Caco-2 (cell line): ENCODE results near the gene DUSP6. TPM values are rescaled to one million over a fixed set of nuclear protein-coding genes. Genes with fewer than 3 reads are reported as not detected.

Experiments used
- BruUV-seq: library from RNA; stranded (reverse); fragments of 400-500 nt; replicated peaks from 2 replicates; lab custom pipeline; 2021; lab: Mats Ljungman, UMichigan
- CTCF ChIA-PET: fragments of 300-600 bp; sonication (Branson Sonifier 250); formaldehyde crosslinking; loops from one replicate; lab custom pipeline; 2022; ENCODE audit warnings: antibody characterized with exemption; lab: Charles Lee
- POLR2A ChIA-PET: fragments of 300-600 bp; sonication (Branson Sonifier 250); formaldehyde crosslinking; loops from one replicate; lab custom pipeline; 2022; ENCODE audit warnings: antibody characterized with exemption; lab: Charles Lee
- DNase-seq, 2 experiments: peaks; one replicate each; pipeline versions ENCODE4 v3.0.0 to v3.0.0-alpha.2; 2020 to 2022
- H3K27me3 ChIP-seq: replicated peaks from 2 replicates; pipeline ENCODE4 v1.6.0; 2011; ENCODE audit warnings: low read length; ENCODE audit not compliant: control insufficient read depth, insufficient read depth
- H3K36me3 ChIP-seq: 2 replicates; pipeline ENCODE4 v1.5.1; 2011; ENCODE audit warnings: low read length; ENCODE audit not compliant: control insufficient read depth, insufficient read depth
- H3K4me1 ChIP-seq: fragments of 250-450 bp; sonication (Bioruptor Pico); 2 replicates; pipeline ENCODE4 v1.5.1; 2020; ENCODE audit warnings: mild to moderate bottlenecking
- H3K4me3 ChIP-seq: 2 replicates; pipeline ENCODE4 v1.5.1; 2011; ENCODE audit warnings: low read depth, mild to moderate bottlenecking, control low read depth, low read length
- H3K9me3 ChIP-seq: fragments of 250-450 bp; sonication (Bioruptor Pico); 2 replicates; pipeline ENCODE4 v1.5.1; 2020; ENCODE audit warnings: mild to moderate bottlenecking, moderate library complexity
- H3K27ac Mint-ChIP-seq: one replicate; pipeline ENCODE4 v1.8.0; 2022; ENCODE audit warnings: mixed read lengths; ENCODE audit not compliant: unreplicated experiment
- H3K27me3 Mint-ChIP-seq: one replicate; pipeline ENCODE4 v1.8.0; 2022; ENCODE audit warnings: mixed read lengths; ENCODE audit not compliant: insufficient read depth, unreplicated experiment
- H3K36me3 Mint-ChIP-seq: one replicate; pipeline ENCODE4 v1.8.0; 2022; ENCODE audit warnings: mild to moderate bottlenecking, mixed read lengths; ENCODE audit not compliant: insufficient read depth, unreplicated experiment
- H3K4me1 Mint-ChIP-seq: one replicate; pipeline ENCODE4 v1.8.0; 2022; ENCODE audit warnings: low read depth, mixed read lengths; ENCODE audit not compliant: unreplicated experiment
- H3K4me3 Mint-ChIP-seq: one replicate; pipeline ENCODE4 v1.8.0; 2022; ENCODE audit warnings: mild to moderate bottlenecking, moderate library complexity, mixed read lengths; ENCODE audit not compliant: unreplicated experiment
- H3K9me3 Mint-ChIP-seq: one replicate; pipeline ENCODE4 v1.8.0; 2022; ENCODE audit warnings: mixed read lengths; ENCODE audit not compliant: unreplicated experiment
- CTCF ChIP-seq, 2 experiments: fragments of 200-600 bp in 1 of 2; IDR thresholded peaks; 1 replicate in 1 of 2; 2 replicates in 1 of 2; pipeline versions ENCODE4 v1.5.1 to v1.8.0; 2011 to 2022; ENCODE audit warnings: antibody characterized with exemption in 1 of 2, control low read depth in 1 of 2, inconsistent platforms in 1 of 2, low read depth in 1 of 2, low read length in 1 of 2, mild to moderate bottlenecking in 1 of 2, moderate library complexity in 1 of 2; ENCODE audit not compliant: insufficient read depth in 1 of 2, severe bottlenecking in 1 of 2, unreplicated experiment in 1 of 2
- intact Hi-C: fragments of 100-400 bp; cut with micrococcal nuclease; formaldehyde crosslinking; loops from one replicate; pipeline ENCODE4 v1.10.0; 2022; ENCODE audit not compliant: unreplicated experiment
- total RNA-seq: library from RNA; stranded (reverse); gene quantifications from 2 replicates; pipeline ENCODE4 v1.2.3, GENCODE V29; 2022

The DUSP6 gene
- total RNA-seq, 1 experiment from 2014 or later = 22.4 TPM

- DNase-seq = no peak
- intact Hi-C loops = no loop called here
- H3K4me1 ChIP-seq = no peaks in the 10 kb centered on the region
- Mint-ChIP-seq H3K4me3 (no peak overlapping the region), H3K27me3 (no peaks in the 10 kb centered on the region), H3K27ac (no peak overlapping the region), H3K4me1 (peaks cover 30% of the 10 kb centered on the region), H3K9me3 (no peaks in the 10 kb centered on the region), H3K36me3 (peaks cover 47% of the 10 kb centered on the region)
- ChIA-PET CTCF (no interaction called here), POLR2A (no interaction called here)
- H3K9me3 ChIP-seq = no peaks in the 10 kb centered on the region
- H3K27me3 ChIP-seq = no peaks in the 10 kb centered on the region
- no peak overlapping the region for H3K4me3 ChIP-seq
- TF ChIP-seq CTCF (IDR thresholded peaks at IDR 0.05; ENCODE audit: insufficient read depth in 1 of 2, low read depth in 1 of 2, low read length in 1 of 2, severe bottlenecking in 1 of 2, unreplicated experiment in 1 of 2) = no peak
- BruUV-seq = no TSS peak
- H3K36me3 ChIP-seq = no peaks in the 10 kb centered on the region
These were observed 5.5 kb downstream of the DUSP6 start for GRCh38 chr12:89346741-89347324.

GRCh38 chr12:89345830-89346740, 6.2 kb downstream of the DUSP6 start:
- Histone ChIP-seq H3K27me3 (no peaks in the 10 kb centered on the region), H3K9me3 (no peaks in the 10 kb centered on the region), H3K4me1 (no peaks in the 10 kb centered on the region), H3K36me3 (no peaks in the 10 kb centered on the region), H3K4me3 (no peak overlapping the region)
- Mint-ChIP-seq H3K27ac (no peak overlapping the region), H3K4me3 (no peak overlapping the region), H3K27me3 (no peaks in the 10 kb centered on the region), H3K4me1 (peaks cover 30% of the 10 kb centered on the region), H3K9me3 (no peaks in the 10 kb centered on the region), H3K36me3 (peaks cover 40% of the 10 kb centered on the region)
- POLR2A ChIA-PET = interaction anchor here (0.8 kb wide), 1 partner anchor 11 kb away, joined by 3 read pairs; no protein-coding TSS in a partner anchor
- intact Hi-C loops = no loop called here
- no TSS peak for BruUV-seq
- CTCF ChIA-PET = interaction anchor here (0.7 to 1.1 kb wide), 2 partner anchors 154 to 308 kb away, joined by 3 read pairs; no protein-coding TSS in a partner anchor
- DNase-seq = no peak
- no peak for TF ChIP-seq CTCF (IDR thresholded peaks at IDR 0.05; ENCODE audit: insufficient read depth in 1 of 2, low read depth in 1 of 2, low read length in 1 of 2, severe bottlenecking in 1 of 2, unreplicated experiment in 1 of 2)

DNA sequence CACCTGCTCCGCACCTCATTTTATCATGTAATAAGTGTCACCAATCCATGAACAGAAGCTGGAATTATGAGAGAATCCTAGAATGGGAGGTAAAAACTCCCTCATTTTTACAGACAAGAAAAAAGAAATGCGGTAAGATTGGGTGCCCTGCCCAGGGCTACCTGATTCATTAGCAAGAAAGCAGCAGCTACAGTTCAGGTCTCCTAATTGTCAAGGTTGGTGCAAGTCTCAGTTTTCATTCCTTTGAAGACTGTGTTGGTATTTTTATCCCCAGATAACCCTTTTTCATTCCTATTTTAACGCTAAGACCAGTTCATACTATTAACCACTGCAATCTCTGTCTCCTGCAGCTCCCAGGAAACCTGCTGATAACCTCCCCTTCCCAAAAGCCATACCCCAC, 6.9 kb downstream of the DUSP6 start:
- CTCF ChIA-PET = interaction anchor here (1.1 kb wide), 1 partner anchor 307 kb away, joined by 3 read pairs; no protein-coding TSS in a partner anchor
- H3K27me3 Mint-ChIP-seq = no peaks in the 10 kb centered on the region
- intact Hi-C loops = no loop called here
- Histone ChIP-seq H3K4me3 (no peak overlapping the region), H3K27me3 (no peaks in the 10 kb centered on the region), H3K36me3 (no peaks in the 10 kb centered on the region), H3K9me3 (no peaks in the 10 kb centered on the region), H3K4me1 (no peaks in the 10 kb centered on the region)
- no peak for DNase-seq
- no TSS peak for BruUV-seq
- POLR2A ChIA-PET = interaction anchor here (0.8 kb wide), 1 partner anchor 12 kb away, joined by 3 read pairs; no protein-coding TSS in a partner anchor
- H3K36me3 Mint-ChIP-seq = peaks cover 33% of the 10 kb centered on the region
- H3K4me3 Mint-ChIP-seq = no peak overlapping the region
- H3K27ac Mint-ChIP-seq = no peak overlapping the region
- no peaks in the 10 kb centered on the region for H3K9me3 Mint-ChIP-seq
- no peak for TF ChIP-seq CTCF (IDR thresholded peaks at IDR 0.05; ENCODE audit: insufficient read depth in 1 of 2, low read depth in 1 of 2, low read length in 1 of 2, severe bottlenecking in 1 of 2, unreplicated experiment in 1 of 2)
- H3K4me1 Mint-ChIP-seq = peaks cover 30% of the 10 kb centered on the region
